NOMO-1 treated with DMSO at 0.1 percent for 48 hours (cell line): ENCODE results near the gene CXXC4.

Source experiments
- DNase-seq: peaks from one replicate; lab custom pipeline; 2025; ENCODE audit not compliant: unreplicated experiment; lab: John Stamatoyannopoulos, UW

Gene CXXC4

GRCh38 chr4:104424475-104424941 lies 70.2 kb downstream of the CXXC4 start:
- DNase-seq = no peak

- DNase-seq = no peak
Observed at GRCh38 chr4:104421566-104421965, 73.1 kb downstream of the CXXC4 start.

GRCh38 chr4:104420766-104421165 lies 73.9 kb downstream of the CXXC4 start:
- no peak for DNase-seq
